ENCODE measurements around the gene CEP152. TPM values are rescaled to one million over a fixed set of nuclear protein-coding genes. Genes with fewer than 3 reads are reported as not detected.

The CEP152 gene
- total RNA-seq, 5 donors from 2014 or later (not counting 1 experiment from before 2014, with no cell fraction given): 6.6 to 11.4 (median 10.3) TPM

GRCh38 chr15:48723969-48724368 is 86.9 kb downstream of the CEP152 start:
- peaks cover 0 to 3% (median 0%) of the 10 kb centered on the region in 3 donors for H3K9me3 Mint-ChIP-seq
- Histone ChIP-seq H3K4me3 (ENCODE audit: control insufficient read depth in 1 of 2, extremely low read depth in 1 of 2, low read length in 1 of 2) (no peak overlapping the region), H3K9me3 (no peaks in the 10 kb centered on the region), H3K4me1 (ENCODE audit: control insufficient read depth in 1 of 2, extremely low read depth in 1 of 2, insufficient read depth in 2 of 2, low read length in 2 of 2) (no peaks in the 10 kb centered on the region), H3K36me3 (ENCODE audit: control insufficient read depth in 2 of 2, extremely low read depth in 1 of 2, insufficient read depth in 1 of 2, low read length in 1 of 2) (peaks cover 0 to 2% of the 10 kb centered on the region in 2 donors), H3K27ac (ENCODE audit: low read length) (no peak overlapping the region), H3K27me3 (replicated peaks in 1 of 2; ENCODE audit: control insufficient read depth in 2 of 2, extremely low read depth in 1 of 2, insufficient read depth in 2 of 2, low read length in 1 of 2) (no peaks in the 10 kb centered on the region)
- peaks cover 19% of the 10 kb centered on the region for H3K36me3 Mint-ChIP-seq
- H3K4me1 Mint-ChIP-seq: no peaks in the 10 kb centered on the region
- H3K27ac Mint-ChIP-seq: no peak overlapping the region
- H3K4me3 Mint-ChIP-seq: no peak overlapping the region
- H3K27me3 Mint-ChIP-seq: no peaks in the 10 kb centered on the region
- DNase-seq (no peak), ATAC-seq (replicated peaks in 1 of 4) (no peak)
- ChIA-PET POLR2A (no interaction called here), CTCF (no interaction called here)
- WGBS (ENCODE audit: insufficient coverage): 100% methylated on average over 1 of the region's 2 CpGs

- ChIA-PET POLR2A (no interaction called here), CTCF (no interaction called here)
- WGBS (ENCODE audit: insufficient coverage): 100% methylated on average over 1 of the region's 5 CpGs
- Mint-ChIP-seq H3K27ac (no peak overlapping the region), H3K4me1 (no peaks in the 10 kb centered on the region), H3K36me3 (peaks cover 11% of the 10 kb centered on the region), H3K27me3 (no peaks in the 10 kb centered on the region), H3K9me3 (peaks cover 0 to 3% (median 0%) of the 10 kb centered on the region in 3 donors), H3K4me3 (no peak overlapping the region)
- DNase-seq (no peak), ATAC-seq (replicated peaks in 1 of 4) (no peak)
- Histone ChIP-seq H3K9me3 (no peaks in the 10 kb centered on the region), H3K27ac (ENCODE audit: low read length) (no peak overlapping the region), H3K4me1 (ENCODE audit: control insufficient read depth in 1 of 2, extremely low read depth in 1 of 2, insufficient read depth in 2 of 2, low read length in 2 of 2) (no peaks in the 10 kb centered on the region), H3K4me3 (ENCODE audit: control insufficient read depth in 1 of 2, extremely low read depth in 1 of 2, low read length in 1 of 2) (no peak overlapping the region), H3K27me3 (replicated peaks in 1 of 2; ENCODE audit: control insufficient read depth in 2 of 2, extremely low read depth in 1 of 2, insufficient read depth in 2 of 2, low read length in 1 of 2) (no peaks in the 10 kb centered on the region), H3K36me3 (ENCODE audit: control insufficient read depth in 2 of 2, extremely low read depth in 1 of 2, insufficient read depth in 1 of 2, low read length in 1 of 2) (no peaks in the 10 kb centered on the region)
These were observed 87.9 kb downstream of the CEP152 start for GRCh38 chr15:48722764-48723661.

GRCh38 chr15:48721061-48721810 is 89.6 kb downstream of the CEP152 start:
- Histone ChIP-seq H3K4me1 (ENCODE audit: control insufficient read depth in 1 of 2, extremely low read depth in 1 of 2, insufficient read depth in 2 of 2, low read length in 2 of 2) (no peaks in the 10 kb centered on the region), H3K27me3 (replicated peaks in 1 of 2; ENCODE audit: control insufficient read depth in 2 of 2, extremely low read depth in 1 of 2, insufficient read depth in 2 of 2, low read length in 1 of 2) (no peaks in the 10 kb centered on the region), H3K27ac (ENCODE audit: low read length) (no peak overlapping the region), H3K9me3 (peaks cover 3% of the 10 kb centered on the region), H3K36me3 (ENCODE audit: control insufficient read depth in 2 of 2, extremely low read depth in 1 of 2, insufficient read depth in 1 of 2, low read length in 1 of 2) (no peaks in the 10 kb centered on the region), H3K4me3 (ENCODE audit: control insufficient read depth in 1 of 2, extremely low read depth in 1 of 2, low read length in 1 of 2) (no peak overlapping the region)
- POLR2A ChIA-PET: no interaction called here
- no peak for ATAC-seq (replicated peaks in 1 of 4)
- H3K36me3 Mint-ChIP-seq: peaks cover 12% of the 10 kb centered on the region
- WGBS (ENCODE audit: insufficient coverage): 98% methylated on average over 4 of the region's 6 CpGs
- CTCF ChIA-PET: no interaction called here
- no peak overlapping the region for H3K4me3 Mint-ChIP-seq
- H3K27me3 Mint-ChIP-seq: no peaks in the 10 kb centered on the region
- H3K9me3 Mint-ChIP-seq: peaks cover 0 to 8% (median 6%) of the 10 kb centered on the region in 3 donors
- no peaks in the 10 kb centered on the region for H3K4me1 Mint-ChIP-seq
- no peak overlapping the region for H3K27ac Mint-ChIP-seq
- DNase-seq: no peak

- Mint-ChIP-seq H3K4me1 (no peaks in the 10 kb centered on the region), H3K9me3 (peaks cover 0 to 14% (median 11%) of the 10 kb centered on the region in 3 donors)
These were observed 90.2 kb downstream of the CEP152 start for GRCh38 chr15:48720646-48721045.

GRCh38 chr15:48719668-48720067 is 91.2 kb downstream of the CEP152 start:
- H3K4me1 Mint-ChIP-seq: no peaks in the 10 kb centered on the region
- no peak overlapping the region for H3K4me3 Mint-ChIP-seq
- H3K36me3 Mint-ChIP-seq: peaks cover 17% of the 10 kb centered on the region
- Histone ChIP-seq H3K27me3 (replicated peaks in 1 of 2; ENCODE audit: control insufficient read depth in 2 of 2, extremely low read depth in 1 of 2, insufficient read depth in 2 of 2, low read length in 1 of 2) (no peaks in the 10 kb centered on the region), H3K27ac (ENCODE audit: low read length) (no peak overlapping the region), H3K9me3 (peaks cover 7% of the 10 kb centered on the region), H3K4me3 (ENCODE audit: control insufficient read depth in 1 of 2, extremely low read depth in 1 of 2, low read length in 1 of 2) (no peak overlapping the region), H3K36me3 (ENCODE audit: control insufficient read depth in 2 of 2, extremely low read depth in 1 of 2, insufficient read depth in 1 of 2, low read length in 1 of 2) (no peaks in the 10 kb centered on the region), H3K4me1 (ENCODE audit: control insufficient read depth in 1 of 2, extremely low read depth in 1 of 2, insufficient read depth in 2 of 2, low read length in 2 of 2) (no peaks in the 10 kb centered on the region)
- WGBS (ENCODE audit: insufficient coverage): 59% methylated on average over 3 of the region's 4 CpGs
- H3K27ac Mint-ChIP-seq: no peak overlapping the region
- ATAC-seq (replicated peaks in 1 of 4) (no peak), DNase-seq (no peak)
- CTCF ChIA-PET: interaction anchor here in 1 of 2 donors (1.1 kb wide), 1 partner anchor 54 kb away, joined by 3 read pairs; no protein-coding TSS in a partner anchor
- H3K9me3 Mint-ChIP-seq: peaks cover 0 to 17% (median 14%) of the 10 kb centered on the region in 3 donors
- POLR2A ChIA-PET: no interaction called here
- H3K27me3 Mint-ChIP-seq: no peaks in the 10 kb centered on the region

More at GRCh38 chr15:48720646-48721045, 90.2 kb downstream of the CEP152 start:
- Histone ChIP-seq H3K36me3 (ENCODE audit: control insufficient read depth in 2 of 2, extremely low read depth in 1 of 2, insufficient read depth in 1 of 2, low read length in 1 of 2) (no peaks in the 10 kb centered on the region), H3K27me3 (replicated peaks in 1 of 2; ENCODE audit: control insufficient read depth in 2 of 2, extremely low read depth in 1 of 2, insufficient read depth in 2 of 2, low read length in 1 of 2) (no peaks in the 10 kb centered on the region), H3K4me1 (ENCODE audit: control insufficient read depth in 1 of 2, extremely low read depth in 1 of 2, insufficient read depth in 2 of 2, low read length in 2 of 2) (no peaks in the 10 kb centered on the region), H3K4me3 (ENCODE audit: control insufficient read depth in 1 of 2, extremely low read depth in 1 of 2, low read length in 1 of 2) (no peak overlapping the region), H3K9me3 (peaks cover 5% of the 10 kb centered on the region), H3K27ac (ENCODE audit: low read length) (no peak overlapping the region)
- WGBS (ENCODE audit: insufficient coverage): no CpG with 5 or more reads among the region's 3 CpGs
- H3K27ac Mint-ChIP-seq: no peak overlapping the region
- peaks cover 16% of the 10 kb centered on the region for H3K36me3 Mint-ChIP-seq
- H3K27me3 Mint-ChIP-seq: no peaks in the 10 kb centered on the region
- POLR2A ChIA-PET: no interaction called here
- no peak for ATAC-seq (replicated peaks in 1 of 4)
- DNase-seq: no peak
- CTCF ChIA-PET: no interaction called here
- no peak overlapping the region for H3K4me3 Mint-ChIP-seq

GRCh38 chr15:48718646-48719045 is 92.2 kb downstream of the CEP152 start:
- POLR2A ChIA-PET: no interaction called here
- Mint-ChIP-seq H3K27me3 (no peaks in the 10 kb centered on the region), H3K36me3 (peaks cover 19% of the 10 kb centered on the region), H3K27ac (no peak overlapping the region), H3K4me3 (no peak overlapping the region), H3K4me1 (no peaks in the 10 kb centered on the region), H3K9me3 (peaks cover 0 to 17% (median 14%) of the 10 kb centered on the region in 3 donors)
- DNase-seq: no peak
- ATAC-seq (replicated peaks in 1 of 4): no peak
- CTCF ChIA-PET: no interaction called here
- WGBS (ENCODE audit: insufficient coverage): no CpG with 5 or more reads among the region's 2 CpGs
- peaks cover 7% of the 10 kb centered on the region for H3K9me3 ChIP-seq
- no peaks in the 10 kb centered on the region for H3K27me3 ChIP-seq (replicated peaks in 1 of 2; ENCODE audit: control insufficient read depth in 2 of 2, extremely low read depth in 1 of 2, insufficient read depth in 2 of 2, low read length in 1 of 2)
- no peaks in the 10 kb centered on the region for H3K4me1 ChIP-seq (ENCODE audit: control insufficient read depth in 1 of 2, extremely low read depth in 1 of 2, insufficient read depth in 2 of 2, low read length in 2 of 2)
- H3K4me3 ChIP-seq (ENCODE audit: control insufficient read depth in 1 of 2, extremely low read depth in 1 of 2, low read length in 1 of 2): no peak overlapping the region
- no peak overlapping the region for H3K27ac ChIP-seq (ENCODE audit: low read length)
- H3K36me3 ChIP-seq (ENCODE audit: control insufficient read depth in 2 of 2, extremely low read depth in 1 of 2, insufficient read depth in 1 of 2, low read length in 1 of 2): no peaks in the 10 kb centered on the region

All from T-cell (primary cell).